Coronary artery (tissue), 2 donors: ENCODE measurements around the gene GRID2.

Experiments
- DNase-seq: peaks from one replicate; pipeline ENCODE4 v3.0.0-alpha.2; 2017; ENCODE audit warnings: low spot score
- H3K27ac ChIP-seq, 2 donors: fragments of 200-600 bp; sonication (generic); one replicate each; pipeline ENCODE4 v1.5.1; 2016 to 2019
- H3K4me3 ChIP-seq: fragments of 200-600 bp; sonication (generic); 2 replicates; pipeline ENCODE4 v1.5.1; 2016; ENCODE audit warnings: mild to moderate bottlenecking, moderate library complexity
- TF ChIP-seq, protein P1 (sequence below): fragments of 200-600 bp; sonication (generic); IDR thresholded peaks from one replicate; pipeline ENCODE4 v1.5.1; 2019; ENCODE audit warnings: antibody characterized with exemption

Gene GRID2

DNA sequence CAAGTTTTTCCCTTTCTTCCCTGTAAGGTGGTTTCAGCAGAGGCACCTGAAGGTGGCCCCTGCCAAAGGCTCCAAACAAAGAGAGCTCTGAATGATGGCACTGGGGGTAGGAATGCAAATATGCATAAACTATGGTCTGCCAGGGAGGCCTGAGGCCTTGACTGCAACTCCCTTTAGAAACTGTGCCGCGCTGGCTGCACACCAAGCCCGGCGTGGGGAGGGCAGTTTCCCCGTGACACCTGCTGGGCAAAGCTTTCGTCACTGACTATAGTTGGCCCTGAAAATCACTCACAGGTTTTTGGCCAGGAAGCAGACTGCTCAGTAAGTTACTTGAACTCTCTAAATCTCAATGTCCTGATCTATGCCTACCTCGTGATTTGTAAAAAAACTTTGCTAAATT, 1427.0 kb downstream of the GRID2 start:
- no peak for DNase-seq
- TF ChIP-seq, protein P1, sequence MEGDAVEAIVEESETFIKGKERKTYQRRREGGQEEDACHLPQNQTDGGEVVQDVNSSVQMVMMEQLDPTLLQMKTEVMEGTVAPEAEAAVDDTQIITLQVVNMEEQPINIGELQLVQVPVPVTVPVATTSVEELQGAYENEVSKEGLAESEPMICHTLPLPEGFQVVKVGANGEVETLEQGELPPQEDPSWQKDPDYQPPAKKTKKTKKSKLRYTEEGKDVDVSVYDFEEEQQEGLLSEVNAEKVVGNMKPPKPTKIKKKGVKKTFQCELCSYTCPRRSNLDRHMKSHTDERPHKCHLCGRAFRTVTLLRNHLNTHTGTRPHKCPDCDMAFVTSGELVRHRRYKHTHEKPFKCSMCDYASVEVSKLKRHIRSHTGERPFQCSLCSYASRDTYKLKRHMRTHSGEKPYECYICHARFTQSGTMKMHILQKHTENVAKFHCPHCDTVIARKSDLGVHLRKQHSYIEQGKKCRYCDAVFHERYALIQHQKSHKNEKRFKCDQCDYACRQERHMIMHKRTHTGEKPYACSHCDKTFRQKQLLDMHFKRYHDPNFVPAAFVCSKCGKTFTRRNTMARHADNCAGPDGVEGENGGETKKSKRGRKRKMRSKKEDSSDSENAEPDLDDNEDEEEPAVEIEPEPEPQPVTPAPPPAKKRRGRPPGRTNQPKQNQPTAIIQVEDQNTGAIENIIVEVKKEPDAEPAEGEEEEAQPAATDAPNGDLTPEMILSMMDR, result no peak
- Histone ChIP-seq H3K27ac (no peak overlapping the region), H3K4me3 (no peak overlapping the region)

DNA sequence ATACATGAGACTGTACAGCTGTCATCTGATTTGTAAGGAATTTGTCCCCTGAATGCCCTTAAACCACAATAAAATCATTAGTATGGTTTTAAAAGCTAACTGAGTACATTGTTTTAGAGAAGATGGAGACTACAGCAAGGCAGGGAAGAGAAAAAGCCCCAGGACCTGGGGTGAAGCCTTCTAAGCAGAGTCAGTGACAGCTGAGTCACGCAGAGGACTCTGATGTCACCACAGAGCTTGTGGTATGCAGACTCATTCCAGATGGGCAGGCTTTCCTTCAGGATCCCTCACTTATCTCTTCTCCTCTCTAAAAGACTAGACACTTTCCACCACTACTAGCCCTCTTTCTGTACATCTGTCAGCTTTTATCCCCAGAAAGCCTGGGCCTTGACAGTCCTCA, 1427.7 kb downstream of the GRID2 start:
- no peak overlapping the region for H3K4me3 ChIP-seq
- H3K27ac ChIP-seq, result no peak overlapping the region
- TF ChIP-seq, protein P1, result no peak
- no peak for DNase-seq

DNA sequence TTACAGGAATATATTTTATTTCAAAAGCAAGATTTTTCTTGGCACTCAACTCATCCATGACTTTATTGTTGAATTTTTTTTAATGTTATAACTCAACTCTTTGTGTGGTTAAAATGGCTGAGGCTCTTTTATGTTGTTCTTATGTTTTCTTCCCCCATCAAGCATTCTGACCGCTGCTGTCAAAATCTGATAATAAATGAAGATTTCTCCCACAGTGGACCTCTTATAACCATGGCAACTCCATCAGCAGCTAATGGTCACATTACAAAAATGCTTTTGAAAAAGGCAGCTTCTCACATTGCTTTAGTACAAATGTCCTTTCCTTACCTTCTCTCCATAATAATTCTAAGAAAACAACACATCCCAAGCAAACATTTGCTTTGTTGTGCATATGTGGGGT, 1428.7 kb downstream of the GRID2 start:
- no peak overlapping the region for H3K27ac ChIP-seq
- no peak overlapping the region for H3K4me3 ChIP-seq
- TF ChIP-seq, protein P1, result no peak
- DNase-seq, result no peak

DNA sequence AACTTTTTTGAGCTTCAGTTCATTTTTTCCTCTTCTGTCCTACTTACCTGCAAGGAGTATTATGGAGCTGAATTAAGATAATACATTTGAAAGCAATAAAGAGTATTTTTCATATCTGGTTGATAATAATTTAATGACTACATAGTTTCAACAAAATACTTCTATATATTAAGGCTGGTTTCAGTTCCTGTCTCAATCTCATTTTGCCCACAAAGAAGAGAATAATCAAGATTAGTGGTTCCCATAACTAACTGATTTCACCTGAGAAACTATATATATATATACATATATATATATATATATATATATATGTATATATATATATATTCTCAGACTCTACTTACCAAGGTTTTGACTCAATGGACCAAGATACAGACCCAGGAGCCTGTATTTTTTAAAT, 1437.1 kb downstream of the GRID2 start:
- TF ChIP-seq, protein P1, result no peak
- no peak overlapping the region for H3K4me3 ChIP-seq
- no peak overlapping the region for H3K27ac ChIP-seq
- DNase-seq, result no peak

DNA sequence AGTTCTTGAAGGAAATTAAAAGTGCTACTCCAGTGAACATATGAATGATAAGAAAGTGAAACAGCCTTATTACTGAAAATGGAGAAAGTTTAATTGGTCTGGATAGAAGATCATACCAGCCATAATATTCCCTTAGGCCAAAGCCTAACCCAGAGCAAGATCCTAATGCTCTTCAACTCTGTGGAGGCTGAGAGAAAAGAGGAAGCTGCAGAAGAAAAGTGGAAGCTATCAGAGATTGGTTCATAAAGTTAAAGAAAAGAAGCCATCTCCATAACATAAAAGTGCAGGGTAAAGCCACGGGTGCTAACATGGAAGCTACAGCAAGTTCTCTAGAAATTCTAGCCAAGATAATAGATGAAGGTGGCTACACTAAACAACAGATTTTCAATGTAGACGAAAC, 1439.3 kb downstream of the GRID2 start:
- DNase-seq, result no peak
- Histone ChIP-seq H3K4me3 (no peak overlapping the region), H3K27ac (no peak overlapping the region)
- TF ChIP-seq, protein P1, result no peak

DNA sequence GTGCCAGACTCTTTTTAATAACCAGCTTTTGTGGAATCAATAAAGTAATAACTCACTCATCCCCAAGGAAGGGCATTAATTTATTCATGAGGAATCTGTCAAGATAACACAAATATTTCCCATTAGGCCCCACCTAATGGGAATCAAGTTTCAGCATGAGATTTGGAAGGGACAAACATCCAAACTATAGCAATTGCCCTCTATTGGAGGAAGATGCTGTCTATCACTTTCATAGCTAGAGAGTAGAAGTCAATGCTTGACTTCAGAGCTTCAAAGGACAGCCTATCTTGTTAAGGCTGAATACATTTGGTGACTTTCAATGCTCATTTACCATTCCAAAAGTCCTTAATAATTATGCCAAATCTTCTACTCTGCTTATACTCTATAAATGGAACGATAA, 1439.9 kb downstream of the GRID2 start:
- DNase-seq, result no peak
- TF ChIP-seq, protein P1, result no peak
- Histone ChIP-seq H3K4me3 (no peak overlapping the region), H3K27ac (no peak overlapping the region)

DNA sequence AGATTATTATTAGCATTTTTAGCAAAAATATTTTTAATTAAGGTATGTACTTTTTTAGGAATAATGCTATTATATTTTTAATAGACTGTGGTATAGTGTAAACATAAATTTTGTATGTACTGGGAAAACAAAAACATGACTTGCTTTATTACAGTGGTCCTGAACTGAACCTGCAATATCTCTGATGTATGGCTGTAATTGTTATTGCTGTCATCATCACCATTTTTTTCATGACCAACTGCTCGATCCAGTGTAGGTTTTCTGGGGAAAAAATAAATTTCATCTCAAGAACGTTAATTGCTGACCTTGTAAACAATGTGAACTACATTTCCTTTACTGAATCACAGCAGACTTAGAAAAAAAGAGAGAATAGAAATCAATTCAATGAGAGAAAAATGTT, 1441.2 kb downstream of the GRID2 start:
- no peak for DNase-seq
- TF ChIP-seq, protein P1, result no peak
- H3K4me3 ChIP-seq, result no peak overlapping the region
- no peak overlapping the region for H3K27ac ChIP-seq
